Mesenchymal stem cell (in vitro differentiated cells and primary cell): ENCODE results near the gene PDE1A.

ENCODE experiments used
- DNase-seq: peaks from one replicate; pipeline ENCODE4 v3.0.0-alpha.2; 2013
- H2AFZ ChIP-seq: one replicate; pipeline ENCODE4 v1.6.1; 2013; ENCODE audit warnings: low read depth, mild to moderate bottlenecking, control low read depth, inconsistent platforms, low read length, moderate library complexity
- H2AK5ac ChIP-seq: 2 replicates; pipeline ENCODE4 v1.6.1; 2013; ENCODE audit warnings: low read length, moderate library complexity, mild to moderate bottlenecking, inconsistent platforms; ENCODE audit not compliant: severe bottlenecking
- H2BK120ac ChIP-seq: one replicate; pipeline ENCODE4 v1.6.1; 2013; ENCODE audit warnings: low read depth, mild to moderate bottlenecking, inconsistent platforms, low read length, moderate library complexity
- H2BK12ac ChIP-seq, 2 experiments: one replicate each; pipeline ENCODE4 v1.6.1; 2013; ENCODE audit warnings: inconsistent platforms in 2 of 2, low read length in 2 of 2, mild to moderate bottlenecking in 2 of 2, moderate library complexity in 2 of 2, control low read depth in 1 of 2
- H2BK15ac ChIP-seq: one replicate; pipeline ENCODE4 v1.6.1; 2013; ENCODE audit warnings: mild to moderate bottlenecking, low read depth, inconsistent platforms; ENCODE audit not compliant: poor library complexity, severe bottlenecking
- H2BK5ac ChIP-seq: 2 replicates; pipeline ENCODE4 v1.6.1; 2013; ENCODE audit warnings: low read depth, mild to moderate bottlenecking, low read length, control low read depth, inconsistent platforms; ENCODE audit not compliant: poor library complexity, severe bottlenecking
- H3K14ac ChIP-seq, 2 experiments: one replicate each; pipeline ENCODE4 v1.6.1; 2013; ENCODE audit warnings: inconsistent platforms in 2 of 2, low read length in 2 of 2, control low read depth in 1 of 2, mild to moderate bottlenecking in 1 of 2, moderate library complexity in 1 of 2
- H3K18ac ChIP-seq, 2 experiments: one replicate each; pipeline ENCODE4 v1.6.1; 2013; ENCODE audit warnings: inconsistent platforms in 2 of 2, low read length in 2 of 2, control low read depth in 1 of 2, low read depth in 1 of 2, mild to moderate bottlenecking in 1 of 2
- H3K23ac ChIP-seq, 2 experiments: one replicate each; pipeline ENCODE4 v1.6.1; 2013; ENCODE audit warnings: inconsistent platforms in 2 of 2, low read length in 2 of 2, mild to moderate bottlenecking in 2 of 2, moderate library complexity in 2 of 2, control low read depth in 1 of 2
- H3K27ac ChIP-seq: 2 replicates; pipeline ENCODE4 v1.5.1; 2013; ENCODE audit warnings: mild to moderate bottlenecking, moderate library complexity, low read length, control low read depth, inconsistent platforms; ENCODE audit not compliant: poor library complexity, severe bottlenecking
- H3K27me3 ChIP-seq, 2 experiments: 2 replicates each; pipeline versions ENCODE4 v1.6.1 to v1.7.0; 2013; ENCODE audit warnings: low read length in 2 of 2, mild to moderate bottlenecking in 2 of 2, moderate library complexity in 2 of 2, control low read depth in 1 of 2, inconsistent platforms in 1 of 2; ENCODE audit not compliant: control insufficient read depth in 1 of 2, insufficient read depth in 1 of 2
- H3K36me3 ChIP-seq, 2 experiments: 2 replicates each; pipeline versions ENCODE4 v1.6.1 to v1.7.0; 2013; ENCODE audit warnings: low read length in 2 of 2, control low read depth in 1 of 2, inconsistent platforms in 1 of 2, low read depth in 1 of 2, mild to moderate bottlenecking in 1 of 2; ENCODE audit not compliant: insufficient read depth in 2 of 2, control insufficient read depth in 1 of 2
- H3K4ac ChIP-seq, 2 experiments: one replicate each; pipeline ENCODE4 v1.6.1; 2013; ENCODE audit warnings: inconsistent platforms in 2 of 2, low read length in 2 of 2, mild to moderate bottlenecking in 2 of 2, moderate library complexity in 2 of 2, control low read depth in 1 of 2, low read depth in 1 of 2
- H3K4me1 ChIP-seq: 2 replicates; pipeline ENCODE4 v1.6.1; 2013; ENCODE audit warnings: low read depth, low read length, control low read depth; ENCODE audit not compliant: control insufficient read depth, insufficient read depth
- H3K4me2 ChIP-seq: 2 replicates; pipeline ENCODE4 v1.6.1; 2013; ENCODE audit warnings: low read length, mild to moderate bottlenecking, inconsistent platforms; ENCODE audit not compliant: poor library complexity, severe bottlenecking
- H3K4me3 ChIP-seq, 2 experiments: 2 replicates each; pipeline versions ENCODE4 v1.5.1 to v1.7.0; 2013; ENCODE audit warnings: low read length in 2 of 2, mild to moderate bottlenecking in 2 of 2, control low read depth in 1 of 2, low read depth in 1 of 2; ENCODE audit not compliant: insufficient read depth in 1 of 2
- H3K79me1 ChIP-seq: replicated peaks from 2 replicates; pipeline ENCODE4 v1.6.1; 2013; ENCODE audit warnings: mild to moderate bottlenecking, control low read depth, low read length, inconsistent platforms; ENCODE audit not compliant: poor library complexity, severe bottlenecking
- H3K9ac ChIP-seq: 2 replicates; pipeline ENCODE4 v1.7.0; 2013; ENCODE audit warnings: mild to moderate bottlenecking, low read length, moderate library complexity
- H3K9me3 ChIP-seq: 2 replicates; pipeline ENCODE4 v1.7.0; 2013; ENCODE audit warnings: mild to moderate bottlenecking, low read length; ENCODE audit not compliant: control insufficient read depth
- H4K8ac ChIP-seq: one replicate; pipeline ENCODE4 v1.6.1; 2013; ENCODE audit warnings: inconsistent platforms, mild to moderate bottlenecking, low read length, moderate library complexity
- H4K91ac ChIP-seq: one replicate; pipeline ENCODE4 v1.6.1; 2013; ENCODE audit warnings: mild to moderate bottlenecking, low read length, inconsistent platforms
- WGBS: methylation state at CpG from one replicate; pipeline ENCODE4 v1.1.7; 2013; ENCODE audit warnings: mixed read lengths; 5-methylcytosine and 5-hydroxymethylcytosine counted together

PDE1A gene

GRCh38 chr2:182197529-182197928 is 229.3 kb downstream of the PDE1A start:
- Histone ChIP-seq H3K9me3 (no peaks in the 10 kb centered on the region), H3K4me1 (no peaks in the 10 kb centered on the region), H3K79me1 (no peaks in the 10 kb centered on the region), H2AFZ (no peak overlapping the region), H3K23ac (no peak overlapping the region), H3K4me2 (no peak overlapping the region), H2BK120ac (no peak overlapping the region), H3K36me3 (peaks cover 0 to 20% of the 10 kb centered on the region in 2 experiments), H3K4ac (no peak overlapping the region), H4K91ac (no peak overlapping the region), H4K8ac (no peak overlapping the region), H3K18ac (no peak overlapping the region), H2BK12ac (no peak overlapping the region), H2BK5ac (no peak overlapping the region), H3K27me3 (no peaks in the 10 kb centered on the region), H3K4me3 (no peak overlapping the region), H2BK15ac (no peak overlapping the region), H3K27ac (no peak overlapping the region), H3K14ac (no peak overlapping the region), H3K9ac (no peak overlapping the region), H2AK5ac (no peak overlapping the region)
- no peak for DNase-seq

- Histone ChIP-seq H3K27ac (no peak overlapping the region), H3K9ac (no peak overlapping the region), H3K36me3 (peaks cover 0 to 5% of the 10 kb centered on the region in 2 experiments), H3K18ac (no peak overlapping the region), H4K91ac (no peak overlapping the region), H3K27me3 (no peaks in the 10 kb centered on the region), H3K14ac (no peak overlapping the region), H2BK120ac (no peak overlapping the region), H2AFZ (no peak overlapping the region), H3K4ac (no peak overlapping the region), H3K4me1 (no peaks in the 10 kb centered on the region), H3K9me3 (no peaks in the 10 kb centered on the region), H4K8ac (no peak overlapping the region), H2BK5ac (no peak overlapping the region), H3K4me2 (no peak overlapping the region), H2BK12ac (no peak overlapping the region), H3K79me1 (no peaks in the 10 kb centered on the region), H3K23ac (no peak overlapping the region), H2BK15ac (no peak overlapping the region), H3K4me3 (no peak overlapping the region), H2AK5ac (no peak overlapping the region)
- 99% methylated on average over 5 of the region's 5 CpGs for WGBS
- DNase-seq: no peak
These were observed 233.5 kb downstream of the PDE1A start for GRCh38 chr2:182193291-182193690.

GRCh38 chr2:182191061-182191460 is 235.8 kb downstream of the PDE1A start:
- DNase-seq: no peak
- 100% methylated on average over 2 of the region's 2 CpGs for WGBS

GRCh38 chr2:182187130-182187529 is 239.7 kb downstream of the PDE1A start:
- peak; percentile 7 for DNase-seq
- Histone ChIP-seq H3K79me1 (no peaks in the 10 kb centered on the region), H3K9ac (peak overlapping the region; percentile 44), H2BK120ac (no peak overlapping the region), H3K36me3 (peaks cover 0 to 25% of the 10 kb centered on the region in 2 experiments), H3K27me3 (no peaks in the 10 kb centered on the region), H3K4ac (no peak overlapping the region), H3K4me2 (no peak overlapping the region), H3K14ac (no peak overlapping the region), H2BK12ac (peak overlapping the region in 1 of 2 experiments; percentile 90), H2AK5ac (no peak overlapping the region), H4K8ac (no peak overlapping the region), H4K91ac (no peak overlapping the region), H3K27ac (no peak overlapping the region), H2AFZ (no peak overlapping the region), H2BK5ac (no peak overlapping the region), H2BK15ac (no peak overlapping the region), H3K9me3 (peaks cover 13% of the 10 kb centered on the region), H3K23ac (no peak overlapping the region), H3K18ac (no peak overlapping the region), H3K4me1 (no peaks in the 10 kb centered on the region), H3K4me3 (no peak overlapping the region)

More at GRCh38 chr2:182191061-182191460, 235.8 kb downstream of the PDE1A start:
- H3K9me3 ChIP-seq: no peaks in the 10 kb centered on the region
- H3K79me1 ChIP-seq: no peaks in the 10 kb centered on the region
- H3K36me3 ChIP-seq: no peaks in the 10 kb centered on the region
- no peak overlapping the region for H4K91ac ChIP-seq
- no peak overlapping the region for H3K27ac ChIP-seq
- no peak overlapping the region for H2AFZ ChIP-seq
- H3K18ac ChIP-seq: no peak overlapping the region
- H2AK5ac ChIP-seq: no peak overlapping the region
- no peak overlapping the region for H3K4me3 ChIP-seq
- H3K23ac ChIP-seq: no peak overlapping the region
- no peak overlapping the region for H3K14ac ChIP-seq
- H3K4me2 ChIP-seq: no peak overlapping the region
- H4K8ac ChIP-seq: no peak overlapping the region
- H3K27me3 ChIP-seq: no peaks in the 10 kb centered on the region
- no peak overlapping the region for H3K4ac ChIP-seq
- no peaks in the 10 kb centered on the region for H3K4me1 ChIP-seq
- no peak overlapping the region for H2BK5ac ChIP-seq
- H2BK12ac ChIP-seq: no peak overlapping the region
- no peak overlapping the region for H3K9ac ChIP-seq
- H2BK120ac ChIP-seq: no peak overlapping the region
- no peak overlapping the region for H2BK15ac ChIP-seq
